Measurements from ENCODE around the gene RAB3D.
"Not testable (repeated sequence)": the region's sequence is repeated elsewhere in the genome, so short reads cannot be mapped to it uniquely, and the experiment has no call there.

Gene RAB3D, protein sequence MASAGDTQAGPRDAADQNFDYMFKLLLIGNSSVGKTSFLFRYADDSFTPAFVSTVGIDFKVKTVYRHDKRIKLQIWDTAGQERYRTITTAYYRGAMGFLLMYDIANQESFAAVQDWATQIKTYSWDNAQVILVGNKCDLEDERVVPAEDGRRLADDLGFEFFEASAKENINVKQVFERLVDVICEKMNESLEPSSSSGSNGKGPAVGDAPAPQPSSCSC

DNA sequence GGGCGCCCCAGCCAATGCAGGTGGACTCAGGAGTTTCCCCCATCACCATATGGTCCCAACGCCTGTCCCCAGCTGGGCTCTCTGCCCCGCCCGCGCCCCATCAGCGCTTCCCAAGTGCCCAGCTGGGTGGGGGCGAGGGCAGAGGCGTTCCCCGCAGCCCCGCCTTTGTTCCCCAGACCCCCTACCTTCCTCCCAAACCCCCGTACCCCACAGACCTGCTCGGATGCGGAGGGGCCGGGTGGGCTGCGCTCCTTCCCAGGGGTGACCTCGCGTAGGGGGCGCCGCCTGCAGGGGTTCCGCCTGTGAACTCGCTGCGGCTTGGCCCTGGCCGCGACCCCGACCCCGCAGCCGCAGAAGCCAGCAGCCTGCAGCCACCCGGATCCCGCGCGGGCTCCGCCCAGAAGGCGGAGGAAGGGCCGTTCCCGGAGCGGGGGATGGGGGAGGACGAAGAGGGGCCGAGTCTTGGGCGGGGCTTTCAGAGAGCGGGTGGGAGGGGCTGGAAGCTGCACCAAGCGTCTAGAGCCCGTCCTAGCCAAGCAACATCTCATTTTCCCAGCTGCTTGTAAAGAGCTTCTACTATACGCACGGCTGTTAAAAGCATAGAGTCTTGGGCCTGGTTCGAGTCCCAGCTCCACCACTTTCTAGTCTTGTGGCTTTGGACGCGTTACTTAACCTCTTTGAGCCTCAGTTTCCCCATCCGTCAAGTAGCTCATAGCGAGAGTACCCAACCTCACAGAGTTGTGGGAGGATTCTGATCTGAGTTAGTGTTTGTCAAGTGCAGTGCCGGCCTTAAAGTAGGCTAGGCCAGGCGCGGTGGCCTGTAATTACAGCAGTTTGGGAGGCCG lies at the start of gene RAB3D:
TSS of gene RAB3D (minus strand) at position 404 of the 845 bp plus-strand sequence. CDS start 2,258 bp downstream, outside the sequence.
- in situ Hi-C loops (cut with HindIII; ENCODE audit: low pct_unique_long_range_greater_than_20kb, low sequenced_read_pairs), result no loop called here
- TF ChIP-seq JUND (IDR thresholded peaks at IDR 0.05; ENCODE audit: low read depth), result no peak
- peak; percentile 84 to 94 for DNase-seq (ENCODE audit: low read depth in 1 of 2, low spot score in 1 of 2)

DNA sequence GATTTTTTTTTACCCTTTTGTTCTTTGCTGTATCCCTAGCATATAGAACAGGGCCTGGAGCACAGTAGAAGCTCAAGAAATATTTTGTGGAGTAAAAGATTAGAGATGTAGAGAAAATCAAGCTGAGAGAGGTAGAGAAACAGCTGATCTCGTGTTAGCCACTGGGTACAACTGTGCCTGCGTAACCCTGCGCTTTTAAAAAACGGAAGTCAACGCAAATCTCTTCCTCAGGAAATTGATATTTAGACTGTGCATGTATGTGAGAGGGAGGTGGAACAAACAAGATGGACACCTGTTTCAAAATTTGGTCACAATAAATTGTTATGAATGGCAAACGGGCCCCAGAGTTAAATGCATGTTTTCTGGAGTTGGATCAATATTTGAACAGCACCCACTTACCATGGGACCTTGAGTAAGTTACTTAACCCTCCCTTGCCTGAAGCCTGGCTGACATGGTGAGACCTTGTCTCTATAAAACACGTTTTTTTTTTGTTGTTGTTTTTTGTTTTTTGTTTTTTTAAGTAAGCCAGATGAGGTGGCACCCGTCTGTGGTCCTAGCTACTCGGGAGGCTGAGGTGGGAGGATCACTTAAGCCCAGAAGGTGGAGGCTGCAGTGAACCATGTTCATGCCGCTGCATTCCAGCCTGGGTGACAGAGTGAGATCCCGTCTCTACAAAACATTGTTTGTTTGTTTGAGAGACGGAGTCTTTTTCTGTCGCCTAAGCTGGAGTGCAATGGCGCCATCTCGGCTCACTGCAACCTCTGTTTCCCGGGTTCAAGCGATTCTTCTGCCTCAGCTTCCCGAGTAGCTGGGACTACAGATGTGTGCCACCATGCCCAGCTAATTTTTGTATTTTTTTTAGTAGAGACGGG lies 47.9 kb upstream of the RAB3D start:
- TF ChIP-seq JUND (IDR thresholded peaks at IDR 0.05; ENCODE audit: low read depth), result no peak
- in situ Hi-C loops (cut with HindIII; ENCODE audit: low pct_unique_long_range_greater_than_20kb, low sequenced_read_pairs), result no loop called here
- DNase-seq (ENCODE audit: low read depth in 1 of 2, low spot score in 1 of 2), result no peak

DNA sequence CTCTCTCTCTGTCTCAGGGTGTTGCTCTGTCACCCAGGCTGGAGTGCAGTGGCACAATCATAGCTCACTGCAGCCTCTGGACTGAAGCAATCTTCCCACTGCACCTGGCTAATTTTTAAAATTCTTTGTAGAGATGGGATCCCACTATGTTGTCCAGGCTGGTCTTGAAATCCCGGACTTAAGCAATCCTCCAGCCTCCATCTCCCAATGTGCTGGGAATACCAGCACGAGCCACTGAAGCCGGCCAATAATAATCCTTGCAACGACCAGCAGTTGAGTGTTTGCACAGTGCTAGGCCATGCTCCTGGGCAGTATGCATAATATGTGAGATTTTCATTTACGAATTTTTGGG lies 45.3 kb upstream of the RAB3D start:
- DNase-seq (ENCODE audit: low read depth in 1 of 2, low spot score in 1 of 2), result no peak
- in situ Hi-C loops (cut with HindIII; ENCODE audit: low pct_unique_long_range_greater_than_20kb, low sequenced_read_pairs), result no loop called here
- no peak for TF ChIP-seq JUND (IDR thresholded peaks at IDR 0.05; ENCODE audit: low read depth)

DNA sequence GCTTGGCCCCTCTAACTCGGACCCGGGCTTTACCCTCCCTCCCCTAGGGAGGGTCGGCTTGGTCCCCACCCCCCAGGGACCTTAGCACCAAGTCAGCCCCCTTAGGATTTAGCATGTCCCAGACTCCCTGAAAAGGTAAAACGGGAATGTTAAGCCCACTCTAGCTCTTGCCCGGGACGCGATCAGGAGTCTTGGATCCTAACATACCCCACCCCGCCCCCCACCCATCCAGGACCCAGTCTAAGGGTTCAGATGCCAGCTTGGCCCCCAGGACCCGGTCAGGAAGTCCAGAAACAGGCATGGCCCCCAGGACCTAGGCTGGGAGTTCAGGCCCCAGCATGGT lies 44.2 kb upstream of the RAB3D start:
- TF ChIP-seq JUND (IDR thresholded peaks at IDR 0.05; ENCODE audit: low read depth), result no peak
- DNase-seq (ENCODE audit: low read depth in 1 of 2, low spot score in 1 of 2), result no peak
- in situ Hi-C loops (cut with HindIII; ENCODE audit: low pct_unique_long_range_greater_than_20kb, low sequenced_read_pairs), result no loop called here

DNA sequence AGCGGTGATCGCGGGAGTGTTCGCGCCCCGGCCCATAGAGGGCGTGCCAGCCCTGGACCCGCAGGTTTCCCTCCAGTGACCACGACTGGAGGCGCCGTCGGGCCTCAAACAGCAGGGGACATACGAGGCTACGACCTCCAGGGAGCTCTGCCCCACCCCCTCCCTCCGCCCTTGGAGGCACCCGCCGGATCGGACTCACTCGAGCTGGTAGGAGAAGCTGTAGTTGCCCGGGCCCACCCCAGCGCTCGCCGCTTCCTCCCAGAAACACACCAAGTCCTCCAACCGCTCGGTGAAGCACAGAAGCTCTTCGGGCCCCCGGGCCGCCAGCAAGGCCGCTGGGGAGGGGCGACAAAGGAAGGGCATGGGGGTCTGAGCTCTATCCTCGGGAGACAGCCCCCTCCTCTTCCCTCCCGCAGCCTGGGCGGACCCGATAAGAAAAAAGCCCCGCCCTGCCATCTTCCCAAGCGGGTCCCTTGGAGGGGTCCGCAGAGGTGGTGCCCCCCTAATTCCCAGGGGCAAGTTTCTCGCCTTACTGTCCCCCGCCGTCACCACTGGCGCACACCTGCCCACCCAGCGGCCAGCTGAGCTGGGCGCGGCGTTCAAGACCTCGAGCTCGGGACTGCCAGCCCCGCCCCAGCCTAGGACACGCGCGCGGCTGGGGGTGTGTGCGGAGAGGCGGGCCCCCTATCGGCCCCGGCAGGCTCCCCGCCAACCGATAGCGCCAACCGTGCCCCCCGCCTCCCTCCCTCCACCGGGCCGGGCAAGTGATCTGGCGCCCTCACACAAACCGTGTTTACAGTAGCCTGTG lies 43.6 kb upstream of the RAB3D start:
- in situ Hi-C loops (cut with HindIII; ENCODE audit: low pct_unique_long_range_greater_than_20kb, low sequenced_read_pairs), result no loop called here
- TF ChIP-seq JUND (IDR thresholded peaks at IDR 0.05; ENCODE audit: low read depth), result no peak
- DNase-seq (ENCODE audit: low read depth in 1 of 2, low spot score in 1 of 2), result peak in 1 of 2 experiments; percentile 63

DNA sequence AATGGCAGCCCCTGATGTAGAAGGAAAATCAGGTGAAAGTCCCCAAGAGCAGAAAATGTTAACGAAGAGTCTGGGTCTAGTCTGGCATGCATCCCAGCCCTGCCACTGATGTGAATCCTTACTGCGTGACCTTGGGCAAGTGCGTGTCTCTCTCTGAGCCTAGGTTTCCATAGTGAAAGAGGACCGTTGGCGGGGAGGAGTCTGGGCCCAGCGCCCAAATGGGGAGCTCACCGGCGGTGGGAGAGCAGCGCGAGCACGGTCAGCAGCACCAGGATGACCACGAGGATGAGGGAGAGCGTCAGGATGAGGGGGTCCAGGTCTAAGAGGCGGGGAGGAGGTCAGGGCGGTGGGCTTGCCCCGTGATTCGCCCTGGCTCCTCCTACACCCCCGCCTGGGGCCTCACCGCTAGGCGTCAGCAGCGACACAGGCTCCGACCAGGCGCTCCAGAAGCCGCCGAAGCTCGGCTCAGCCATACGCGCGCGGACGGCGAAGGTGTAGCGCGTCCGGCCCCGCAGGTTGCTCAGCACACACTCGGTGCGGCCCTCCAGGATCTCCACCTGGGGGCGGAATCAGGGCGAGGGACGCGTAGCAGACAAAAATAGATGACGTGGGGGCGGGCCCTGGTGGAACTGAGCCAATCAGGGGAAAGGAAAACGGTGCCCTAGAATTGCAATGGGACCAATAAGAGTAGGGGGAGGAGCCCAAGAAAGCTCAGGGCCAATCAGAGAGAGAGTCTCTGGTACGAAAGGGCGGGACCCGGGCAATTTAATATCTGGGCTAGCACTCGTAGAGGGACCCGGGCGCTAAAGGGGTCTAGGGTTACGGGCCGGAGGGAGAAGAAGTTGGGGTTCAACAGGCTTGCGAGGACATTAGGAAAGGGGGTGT lies 41.4 kb upstream of the RAB3D start:
- in situ Hi-C loops (cut with HindIII; ENCODE audit: low pct_unique_long_range_greater_than_20kb, low sequenced_read_pairs), result no loop called here
- no peak for TF ChIP-seq JUND (IDR thresholded peaks at IDR 0.05; ENCODE audit: low read depth)
- peak; percentile 96 to 99 for DNase-seq (ENCODE audit: low read depth in 1 of 2, low spot score in 1 of 2)

DNA sequence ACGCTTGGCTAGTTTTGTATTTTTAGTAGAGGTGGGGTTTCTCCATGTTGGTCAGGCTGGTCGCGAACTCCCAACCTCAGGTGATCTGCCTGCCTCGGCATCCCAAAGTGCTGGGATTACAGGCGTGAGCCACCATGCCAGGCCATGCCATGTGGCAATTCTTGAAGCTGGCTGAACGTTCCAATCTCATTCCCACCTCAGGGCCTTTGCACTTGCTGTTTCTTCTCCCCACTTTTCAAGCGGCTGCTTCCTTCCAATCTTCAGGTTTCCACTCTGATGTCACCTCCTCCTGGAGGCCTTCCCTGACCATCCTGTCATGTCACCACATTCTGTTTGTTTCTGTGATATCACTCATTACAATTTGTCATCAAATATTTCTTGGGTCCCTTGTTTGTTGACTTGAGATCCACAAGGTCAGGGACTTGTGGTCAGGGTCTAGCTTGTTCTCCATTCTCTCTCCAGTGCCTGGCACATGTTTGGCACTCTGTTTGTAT lies 40.4 kb upstream of the RAB3D start:
- in situ Hi-C loops (cut with HindIII; ENCODE audit: low pct_unique_long_range_greater_than_20kb, low sequenced_read_pairs), result no loop called here
- no peak for DNase-seq (ENCODE audit: low read depth in 1 of 2, low spot score in 1 of 2)
- TF ChIP-seq JUND (IDR thresholded peaks at IDR 0.05; ENCODE audit: low read depth), result no peak

DNA sequence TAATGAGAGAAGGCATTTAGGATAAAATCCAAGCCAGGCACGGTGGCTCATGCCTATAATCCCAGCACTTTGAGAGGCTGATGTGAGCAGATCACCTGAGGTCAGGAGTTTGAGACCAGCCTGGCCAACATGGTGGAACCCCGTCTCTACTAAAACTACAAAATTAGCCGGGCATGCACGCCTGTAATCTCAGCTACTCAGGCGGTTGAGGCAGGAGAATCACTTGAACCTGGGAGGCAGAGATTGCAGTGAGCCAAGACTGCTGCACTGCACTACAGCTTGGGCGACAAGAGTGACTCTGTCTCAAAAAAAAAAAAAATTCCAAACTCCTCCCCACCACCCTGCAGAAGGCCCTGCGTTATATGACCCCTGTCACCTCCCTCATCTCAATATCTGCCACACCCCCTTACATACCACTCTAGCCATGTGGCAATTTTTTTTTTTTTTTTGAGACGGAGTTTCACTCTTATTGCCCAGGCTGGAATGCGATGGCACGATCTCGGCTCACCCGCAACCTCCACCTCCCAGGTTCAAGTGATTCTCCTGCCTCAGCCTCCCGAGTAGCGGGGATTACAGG lies 39.9 kb upstream of the RAB3D start:
- DNase-seq (ENCODE audit: low read depth in 1 of 2, low spot score in 1 of 2); in situ Hi-C loops (cut with HindIII; ENCODE audit: low pct_unique_long_range_greater_than_20kb, low sequenced_read_pairs): not testable (repeated sequence)

DNA sequence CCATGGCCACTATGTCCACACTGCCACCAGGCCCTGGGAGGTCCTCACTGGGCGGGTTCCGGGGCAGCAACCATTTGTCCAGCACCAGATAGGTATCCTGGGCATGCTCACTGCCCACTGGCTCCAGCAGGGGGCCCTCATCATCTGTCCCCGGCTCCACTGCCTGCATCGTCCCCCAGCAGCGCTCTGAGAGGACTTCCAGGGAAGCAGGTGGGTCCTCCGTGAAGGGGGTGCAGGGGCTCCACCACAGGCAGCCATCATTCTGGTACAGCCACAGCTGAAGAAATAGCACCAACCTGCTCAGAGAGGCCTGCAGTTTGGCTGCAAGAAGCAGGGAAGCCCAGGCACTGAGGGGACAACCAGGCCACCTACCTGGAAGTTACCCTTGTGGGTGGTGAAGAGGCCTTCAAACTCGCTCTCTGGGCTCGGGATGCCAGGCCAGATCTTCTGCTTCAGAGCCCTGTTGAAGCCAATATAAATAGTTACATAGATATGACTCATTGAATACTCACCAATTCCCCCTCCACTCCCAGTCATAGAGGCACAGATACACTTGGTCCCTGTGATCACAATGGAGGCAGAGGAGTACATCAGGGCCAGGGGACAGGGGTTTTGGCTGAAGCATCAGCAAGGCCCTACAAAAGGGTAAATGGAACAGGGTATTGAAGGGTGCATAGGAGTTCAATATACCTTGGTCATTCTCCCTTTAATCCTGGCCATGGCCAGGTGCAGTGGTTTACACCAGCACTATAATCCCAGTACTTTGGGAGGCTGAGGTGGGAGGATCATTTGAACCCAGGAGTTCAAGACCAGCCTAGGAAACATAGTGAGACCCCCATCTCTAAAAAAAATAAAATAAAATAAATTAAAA lies 39.1 kb upstream of the RAB3D start:
- in situ Hi-C loops (cut with HindIII; ENCODE audit: low pct_unique_long_range_greater_than_20kb, low sequenced_read_pairs), result no loop called here

DNA sequence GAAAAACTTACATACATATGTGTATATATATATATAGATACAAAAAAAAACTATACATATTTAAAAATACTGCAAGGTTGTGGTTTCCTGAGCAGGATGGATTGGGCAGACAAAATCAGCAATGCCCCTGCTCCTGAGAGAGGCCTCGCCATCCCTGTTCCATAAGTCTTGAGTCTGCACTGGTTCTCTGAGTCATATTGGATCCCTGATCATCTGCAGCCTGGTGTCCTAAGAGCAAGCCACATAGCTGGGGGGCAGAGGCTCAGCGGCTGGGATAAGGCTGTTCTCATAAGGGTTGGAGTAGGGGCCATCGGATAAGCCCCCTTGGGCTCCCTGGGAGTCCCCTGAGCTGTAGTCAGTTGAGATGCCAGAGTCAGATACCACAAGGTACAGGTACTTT lies 38.3 kb upstream of the RAB3D start:
- in situ Hi-C loops (cut with HindIII; ENCODE audit: low pct_unique_long_range_greater_than_20kb, low sequenced_read_pairs), result no loop called here
- no peak for DNase-seq (ENCODE audit: low read depth in 1 of 2, low spot score in 1 of 2)
- TF ChIP-seq JUND (IDR thresholded peaks at IDR 0.05; ENCODE audit: low read depth), result no peak

More for the DNA sequence above, 39.1 kb upstream of the RAB3D start:
- TF ChIP-seq JUND (IDR thresholded peaks at IDR 0.05; ENCODE audit: low read depth), result no peak
- DNase-seq (ENCODE audit: low read depth in 1 of 2, low spot score in 1 of 2), result peak in 1 of 2 experiments; percentile 48
